Hematopoietic multipotent progenitor cell treated with erythropoietin and hydrocortisone succinate and interleukin-3 and kit ligand, for 8 days (in vitro differentiated cells): ENCODE data around the gene CSNK1A1.
"Not testable (repeated sequence)": the region's sequence is repeated elsewhere in the genome, so short reads cannot be mapped to it uniquely, and the experiment has no call there.

Experiments used
- DNase-seq: peaks from one replicate; pipeline ENCODE4 v3.0.0-alpha.2; 2015

CSNK1A1 gene

DNA sequence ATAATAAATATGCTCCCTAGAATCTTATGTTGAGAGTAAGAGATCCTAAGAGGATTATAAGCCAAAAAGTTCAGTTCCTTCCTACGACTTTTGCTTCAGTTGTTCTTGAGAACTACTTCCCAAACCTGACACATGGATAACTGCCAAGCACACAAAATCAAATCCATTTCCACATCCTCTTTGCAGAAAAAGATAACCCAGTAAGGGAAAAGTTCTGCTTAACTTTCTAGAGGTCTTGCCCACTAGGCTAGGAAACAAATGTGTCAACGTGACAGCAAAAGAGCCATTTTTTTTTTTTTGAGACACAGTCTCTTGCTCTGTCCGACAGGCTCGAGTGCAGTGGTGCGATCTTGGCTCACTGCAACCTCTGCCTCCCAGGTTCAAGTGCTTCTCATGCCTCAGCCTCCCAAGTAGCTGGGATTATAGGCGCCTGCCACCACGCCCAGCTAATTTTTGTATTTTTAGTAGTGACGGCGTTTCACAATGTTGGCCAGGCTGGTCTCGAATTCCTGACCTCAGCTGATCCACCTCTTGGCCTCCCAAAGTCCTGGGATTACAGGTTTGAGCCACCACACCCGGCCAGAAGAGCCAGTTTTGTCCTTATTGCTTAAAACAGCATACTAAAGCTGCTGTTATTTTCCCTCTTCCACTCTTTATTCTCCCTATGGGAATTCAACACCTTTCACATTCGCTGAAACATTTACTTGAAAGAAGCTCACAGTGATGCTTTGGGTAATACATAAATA lies 24.2 kb downstream of the CSNK1A1 start:
- peak; percentile 21 for DNase-seq

DNA sequence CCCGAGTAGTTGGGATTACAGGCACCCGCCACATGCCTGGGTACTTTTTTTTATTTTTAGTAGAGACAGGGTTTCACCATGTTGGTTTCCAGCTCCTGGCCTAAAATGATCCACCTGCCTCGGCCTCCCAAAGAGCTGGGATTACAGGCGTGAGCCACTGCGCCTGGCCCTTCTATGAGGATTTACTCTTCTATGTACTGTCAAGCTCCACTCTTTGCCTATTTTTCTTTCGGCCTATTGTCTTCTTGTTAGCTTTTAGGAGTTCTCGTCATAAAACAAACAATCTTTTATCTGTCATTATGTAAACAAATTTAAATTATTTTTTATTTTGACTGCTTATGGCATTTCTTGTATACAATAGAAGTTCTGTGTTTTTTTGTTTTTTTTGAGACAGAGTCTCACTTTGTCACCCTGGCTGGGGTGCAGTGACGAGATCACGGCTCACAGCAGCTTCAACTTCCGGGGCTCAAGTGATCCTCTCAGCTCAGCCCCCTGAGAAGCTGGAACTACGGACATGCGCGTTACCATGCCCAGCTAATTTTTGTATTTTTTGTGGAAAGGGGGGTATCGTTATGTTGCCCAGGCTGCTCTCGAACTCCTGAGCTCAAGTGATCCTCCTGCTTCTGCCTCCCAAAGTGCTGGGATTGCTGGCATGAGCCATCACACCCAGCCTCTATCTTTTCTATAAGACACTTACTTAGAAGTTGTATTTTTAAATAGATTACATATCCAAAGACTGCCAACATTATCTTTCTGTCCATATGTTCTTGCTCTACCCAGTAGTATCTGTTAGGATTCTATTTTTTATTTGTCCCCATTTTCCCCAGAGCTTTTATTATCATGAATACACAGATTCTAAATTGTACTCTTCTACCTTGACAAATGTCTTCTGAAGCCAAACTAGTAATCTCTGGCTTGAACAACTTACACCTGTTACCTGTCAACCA lies 29.2 kb downstream of the CSNK1A1 start:
- peak; percentile 77 for DNase-seq

DNA sequence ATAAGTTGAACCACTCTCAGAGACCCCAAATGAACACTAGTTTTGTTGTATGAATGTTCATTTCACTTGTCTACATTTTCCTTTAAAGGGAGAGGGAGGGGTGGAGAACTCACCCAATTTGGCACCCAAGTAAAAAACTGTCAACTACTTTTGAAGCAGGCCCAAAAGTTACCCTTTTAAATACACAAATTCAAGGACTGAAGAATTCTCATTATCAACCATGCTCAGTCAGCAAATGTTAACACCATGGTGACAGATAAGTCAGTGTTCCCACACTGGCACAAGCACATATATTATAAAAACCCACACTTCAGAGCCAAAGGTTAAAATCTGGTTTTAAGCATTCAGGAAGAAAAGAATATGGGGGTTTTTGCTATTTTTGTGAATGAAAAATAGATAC lies 31.6 kb downstream of the CSNK1A1 start:
- peak; percentile 83 for DNase-seq

DNA sequence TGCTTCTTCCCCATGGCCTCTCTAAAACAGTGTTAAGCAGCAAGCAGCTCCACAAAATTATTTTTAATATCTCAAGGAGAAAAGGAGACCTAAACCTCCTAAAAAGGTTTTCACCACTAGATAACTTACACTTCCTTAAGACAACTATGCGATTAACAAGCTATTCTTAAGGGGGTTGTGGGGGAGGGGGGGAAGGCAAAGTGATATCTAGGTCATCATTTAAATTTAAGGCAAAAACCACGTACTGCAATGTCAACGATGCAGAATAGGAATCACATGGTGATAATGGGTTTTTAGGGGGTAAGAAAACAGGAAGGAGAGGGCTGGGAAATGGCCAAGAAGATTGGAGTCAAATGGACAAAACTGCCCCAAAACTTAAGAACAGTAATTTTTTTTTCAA lies 32.6 kb downstream of the CSNK1A1 start:
- DNase-seq = peak; percentile 34

DNA sequence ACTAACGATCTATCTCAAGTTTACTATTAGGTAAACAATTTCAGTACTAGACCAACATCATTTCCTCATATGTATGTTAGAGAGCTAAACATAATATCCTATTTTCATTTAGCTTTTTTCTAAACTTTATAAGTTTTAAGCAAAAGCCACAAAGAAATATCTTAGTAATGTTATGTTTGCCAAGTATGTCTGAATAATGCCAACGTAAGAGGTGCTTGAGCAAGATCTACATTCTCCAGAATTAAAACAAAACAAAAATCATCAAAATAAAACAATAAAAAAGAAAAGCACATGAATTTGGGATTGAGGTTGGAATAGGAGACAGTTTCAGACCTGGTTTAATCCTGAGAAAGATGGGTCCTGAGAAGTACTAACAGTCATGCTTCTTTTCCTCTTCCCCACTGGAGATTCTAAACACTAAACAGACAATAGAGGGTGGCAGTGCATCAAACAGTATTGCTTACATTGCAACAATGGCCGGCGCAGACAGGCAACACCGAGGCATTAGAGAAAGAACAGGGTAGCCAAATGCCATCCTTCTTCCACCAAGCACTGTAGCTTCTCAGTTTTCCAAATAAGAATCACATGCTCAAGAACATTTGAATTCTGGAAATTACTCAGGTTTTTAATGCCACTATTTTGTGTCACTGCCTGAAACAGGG lies 33.6 kb downstream of the CSNK1A1 start:
- DNase-seq = no peak

DNA sequence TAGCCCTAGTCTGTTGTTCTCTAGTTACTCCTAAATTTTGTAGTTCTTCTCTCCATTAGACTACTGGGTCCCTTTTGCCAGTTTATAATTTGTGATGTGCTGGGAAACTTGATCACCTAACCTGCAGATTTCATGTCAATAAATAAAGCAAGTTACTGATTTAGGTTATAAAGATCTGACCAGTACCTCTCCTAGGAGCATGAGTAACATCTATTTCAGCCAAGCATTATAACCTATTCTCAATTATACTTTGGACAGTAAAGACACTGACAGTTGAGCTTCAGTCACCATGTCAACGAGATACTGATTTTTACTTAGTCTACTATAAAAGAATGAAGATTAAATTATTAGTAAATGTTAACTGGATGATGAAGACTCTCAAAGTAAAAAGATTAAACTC lies 36.7 kb downstream of the CSNK1A1 start:
- no peak for DNase-seq

DNA sequence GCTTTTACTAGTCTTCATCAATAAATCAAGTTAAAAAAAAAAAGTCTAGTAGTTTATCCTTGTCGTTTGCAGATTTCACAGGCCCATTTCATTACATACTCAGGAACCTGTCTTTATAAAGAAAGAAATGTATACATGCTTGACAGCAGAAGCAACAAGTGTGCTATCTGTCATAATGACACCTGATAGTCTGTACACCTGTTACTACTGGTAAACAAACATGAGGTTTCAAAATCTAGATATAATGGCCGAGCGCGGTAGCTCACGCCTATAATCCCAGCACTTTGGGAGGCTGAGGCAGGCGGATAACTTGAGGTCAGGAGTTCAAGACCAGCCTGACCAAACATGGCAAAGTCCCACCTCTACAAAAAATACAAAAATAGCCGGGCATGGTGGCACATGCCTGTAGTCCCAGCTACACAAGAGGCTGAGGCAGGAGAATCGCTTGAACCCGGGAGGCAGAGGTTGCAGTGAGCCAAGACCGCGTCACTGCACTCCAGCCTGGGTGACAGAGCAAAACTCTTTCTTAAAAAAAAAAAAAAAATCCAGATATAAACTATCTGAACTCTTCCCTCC lies 37.8 kb downstream of the CSNK1A1 start:
- DNase-seq = not testable (repeated sequence)

DNA sequence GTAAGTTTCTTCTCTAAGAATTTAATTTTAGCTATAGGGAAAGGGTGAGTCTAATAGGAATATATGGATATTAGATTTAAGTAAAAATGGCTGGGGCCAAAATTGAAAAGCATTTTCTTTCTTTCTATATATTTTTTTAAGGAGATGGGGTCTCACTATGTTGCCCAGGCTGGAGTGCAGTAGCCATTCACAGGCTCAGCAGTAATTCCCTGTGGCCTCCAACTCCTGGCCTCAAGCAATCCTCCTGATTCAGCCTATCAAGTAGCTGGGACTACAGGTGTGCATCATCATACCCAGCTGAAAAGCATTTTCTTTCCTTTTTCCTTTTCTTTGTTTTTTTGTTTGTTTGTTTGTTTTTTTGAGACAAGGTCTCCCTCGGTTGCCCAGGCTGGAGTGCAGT lies 41.1 kb downstream of the CSNK1A1 start:
- no peak for DNase-seq

DNA sequence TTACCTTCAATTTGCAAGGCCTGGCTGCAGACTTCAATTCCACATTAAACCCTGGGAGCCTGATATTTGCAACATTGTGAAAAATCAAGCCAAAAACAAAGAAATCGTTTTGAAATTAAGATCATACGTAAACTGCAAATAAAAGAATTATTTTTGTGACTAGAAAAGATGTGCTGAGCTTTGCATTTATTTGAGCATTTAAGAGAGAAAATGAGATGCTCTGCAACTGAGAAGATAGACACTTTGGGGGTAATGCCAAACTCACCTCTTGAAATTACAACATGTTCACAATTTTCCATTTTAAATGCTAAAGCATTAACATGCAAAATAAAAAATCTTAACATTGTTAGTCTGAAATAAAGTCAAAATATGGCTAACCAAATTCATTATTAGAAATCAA lies 46.6 kb downstream of the CSNK1A1 start:
- DNase-seq = no peak

DNA sequence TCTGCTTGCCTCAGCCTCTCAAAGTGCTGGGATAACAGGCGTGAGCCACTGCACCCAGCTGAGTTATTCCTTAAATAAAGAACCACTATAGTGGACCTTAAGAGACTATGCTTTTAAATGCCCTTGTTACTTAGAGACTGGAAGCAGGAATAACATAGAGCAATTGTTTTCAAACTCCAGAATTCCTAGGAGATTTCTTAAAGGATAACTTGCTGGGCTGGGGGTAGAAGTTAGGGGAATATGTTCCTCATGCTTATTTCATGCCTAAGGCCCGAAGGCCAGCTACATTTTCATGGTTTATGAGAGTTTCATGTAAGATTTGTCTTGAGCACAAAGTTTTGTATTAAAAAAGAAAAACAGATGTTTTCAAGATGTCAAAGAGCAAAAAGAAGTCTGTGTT lies 48.2 kb downstream of the CSNK1A1 start:
- DNase-seq = no peak

DNA sequence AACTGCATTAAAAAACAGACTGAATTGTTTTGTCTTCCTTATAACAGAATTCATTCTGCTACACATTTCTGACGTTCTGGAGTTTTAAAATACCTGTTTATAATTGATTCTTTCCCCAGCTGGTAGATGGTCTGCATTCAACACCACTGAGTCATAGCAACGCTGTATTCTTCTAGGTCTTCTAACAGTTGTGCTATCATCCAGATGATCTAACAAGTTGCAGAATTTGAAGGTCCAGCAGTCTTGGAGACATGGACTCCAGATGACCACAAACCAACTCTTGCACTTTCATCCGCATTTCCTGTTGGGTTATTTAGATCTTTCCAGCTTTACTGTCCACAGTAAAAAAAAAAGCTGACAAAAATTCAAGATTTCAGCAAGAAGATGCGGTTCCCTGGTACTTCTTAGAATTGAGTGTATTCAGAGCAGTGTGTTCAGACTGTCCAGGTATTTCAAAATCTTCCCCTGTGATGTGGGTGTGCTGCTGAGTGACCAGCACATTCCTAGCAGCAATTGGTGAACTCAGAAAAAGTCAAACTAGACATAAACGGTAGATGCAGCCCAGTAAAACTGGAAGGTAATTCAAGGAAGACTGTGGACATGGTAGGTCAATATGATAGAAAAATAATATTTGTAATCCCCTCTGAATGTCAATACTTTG lies 50.2 kb downstream of the CSNK1A1 start:
- DNase-seq = no peak

DNA sequence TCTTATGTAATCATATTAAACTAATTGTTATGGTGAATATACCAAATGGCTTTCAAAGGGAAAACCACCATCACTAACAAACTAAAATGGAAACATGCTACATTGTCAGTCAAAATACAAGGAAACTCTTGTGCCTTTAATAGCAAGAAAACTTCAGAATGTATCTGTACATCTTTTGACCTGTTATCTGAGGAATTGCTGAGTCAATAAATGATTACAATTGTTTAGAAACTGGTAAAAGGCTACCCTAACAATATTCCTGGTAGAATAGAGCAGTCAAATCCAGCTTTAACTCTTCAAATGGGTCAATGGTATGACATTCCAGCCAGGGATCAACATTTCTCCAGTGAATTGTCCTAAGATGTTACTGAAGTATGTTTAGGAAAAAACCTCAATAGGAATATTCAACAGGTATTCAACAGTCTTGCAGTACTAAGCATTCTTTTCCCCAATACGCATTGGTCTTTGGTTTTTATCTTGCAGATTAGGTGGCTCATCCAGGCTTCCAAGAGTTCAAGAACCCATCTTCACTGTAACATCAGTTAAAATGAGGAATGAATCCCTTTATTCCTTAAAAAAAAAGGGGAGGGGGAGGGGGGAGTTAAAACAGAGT lies 52.4 kb downstream of the CSNK1A1 start:
- no peak for DNase-seq

DNA sequence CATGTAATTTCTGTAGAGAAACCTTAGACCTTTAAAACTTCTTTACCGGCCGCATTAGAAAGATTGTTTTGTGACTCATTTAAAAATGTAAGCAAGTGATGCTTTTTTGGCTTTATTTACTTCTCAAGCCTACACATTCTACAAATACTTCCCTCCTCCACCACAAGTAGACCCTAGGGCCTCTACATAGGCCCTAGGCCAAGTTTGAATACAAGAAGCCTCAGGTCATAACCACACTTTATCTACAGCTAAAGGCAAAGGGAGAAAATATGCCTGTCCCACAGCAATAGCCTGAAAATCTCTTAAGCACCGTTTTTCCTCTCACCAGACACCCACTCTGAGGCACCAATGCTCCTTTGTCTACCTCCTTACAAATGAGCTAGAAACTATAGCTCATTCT lies 53.9 kb downstream of the CSNK1A1 start:
- no peak for DNase-seq

DNA sequence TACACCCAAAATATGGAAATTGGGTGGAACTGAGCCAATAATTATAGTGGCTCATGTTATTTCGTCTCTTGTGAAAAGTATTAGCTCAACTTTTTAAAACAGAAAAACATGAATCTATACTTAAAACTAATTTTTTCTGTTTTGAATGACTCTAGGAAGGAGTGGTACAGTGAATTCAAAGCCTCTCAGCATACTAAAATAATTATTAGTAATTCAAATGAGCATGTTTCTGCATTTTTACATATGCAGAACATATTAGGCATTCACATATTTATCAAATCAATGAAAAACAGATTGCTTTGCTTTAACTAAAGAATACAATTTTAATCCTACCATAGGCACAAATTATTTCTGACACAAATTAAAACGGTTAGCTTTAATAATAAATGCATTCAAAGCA lies 54.3 kb downstream of the CSNK1A1 start:
- no peak for DNase-seq

DNA sequence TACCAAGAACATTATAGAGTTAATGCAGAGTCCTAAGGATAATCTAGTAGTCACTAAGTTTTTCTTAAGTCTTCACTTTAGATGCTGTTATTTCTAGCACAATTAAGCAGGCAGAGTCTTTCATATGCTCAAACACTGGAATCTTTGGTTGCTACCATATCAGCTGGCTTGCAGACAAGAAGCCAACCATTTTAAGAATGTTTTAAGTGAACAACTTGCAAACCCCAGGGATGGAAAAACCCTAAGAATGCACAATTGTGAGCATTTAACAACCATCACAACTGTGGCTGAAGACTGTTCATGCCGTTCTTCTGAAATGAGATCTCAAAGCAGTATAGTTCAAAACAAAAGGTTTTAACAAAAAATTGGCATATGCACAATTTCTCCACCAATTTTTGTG lies 55.1 kb downstream of the CSNK1A1 start:
- no peak for DNase-seq

DNA sequence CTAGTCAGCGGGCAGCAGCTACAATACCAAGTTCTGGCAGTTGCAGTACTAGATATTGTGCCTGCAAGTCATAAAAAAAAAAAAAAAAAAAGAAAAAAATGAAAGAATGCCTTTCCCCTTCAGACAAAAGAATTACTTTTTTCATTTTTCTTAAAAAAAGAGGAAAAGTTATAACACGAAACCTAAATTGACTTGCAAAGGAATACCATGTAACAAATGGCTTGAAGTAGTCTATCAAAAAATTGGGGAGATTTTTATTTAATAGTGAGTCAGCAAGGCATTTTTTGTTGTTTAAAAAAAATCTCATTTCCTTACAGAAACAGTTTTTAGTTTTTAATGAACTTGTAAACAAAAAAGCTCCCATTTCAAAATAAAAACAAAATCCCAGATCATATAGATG lies 55.6 kb downstream of the CSNK1A1 start:
- no peak for DNase-seq

DNA sequence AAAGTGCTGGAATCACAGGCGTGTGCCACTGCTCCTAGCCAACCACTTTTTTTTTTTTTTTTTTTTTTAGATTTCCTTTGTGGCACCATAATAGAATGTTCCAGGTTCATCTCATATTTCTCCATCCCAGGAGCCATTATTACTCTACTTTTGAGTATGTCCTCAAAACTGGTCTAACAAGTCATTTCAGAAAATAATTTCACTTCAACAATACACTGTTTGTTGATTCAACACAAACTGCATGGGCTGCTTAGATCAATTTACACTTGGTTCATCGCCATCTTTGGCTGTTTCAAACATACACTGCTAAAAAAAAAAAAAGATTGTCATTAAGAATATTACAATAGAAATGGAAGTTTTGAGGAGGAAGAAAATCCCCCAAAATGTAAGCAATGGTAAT lies 57.9 kb downstream of the CSNK1A1 start:
- no peak for DNase-seq

DNA sequence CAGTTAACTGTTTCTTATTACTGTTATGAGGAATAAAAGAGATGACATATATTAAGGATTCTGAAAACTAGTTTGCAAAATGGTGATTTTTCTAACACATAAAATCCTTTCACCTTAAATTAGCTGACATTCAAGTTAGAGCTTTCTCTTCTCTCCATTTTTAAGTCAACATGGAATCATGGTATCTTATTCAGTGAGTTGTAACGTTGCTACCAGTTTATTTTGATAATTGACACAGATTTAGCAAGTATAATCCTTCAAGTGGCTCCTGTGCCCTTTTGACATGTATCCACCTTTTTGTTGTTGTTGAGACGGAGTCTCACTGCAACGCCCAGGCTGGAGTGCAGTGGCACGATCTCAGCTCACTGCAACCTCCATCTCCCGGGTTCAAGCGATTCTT lies 58.5 kb downstream of the CSNK1A1 start:
- DNase-seq = no peak

DNA sequence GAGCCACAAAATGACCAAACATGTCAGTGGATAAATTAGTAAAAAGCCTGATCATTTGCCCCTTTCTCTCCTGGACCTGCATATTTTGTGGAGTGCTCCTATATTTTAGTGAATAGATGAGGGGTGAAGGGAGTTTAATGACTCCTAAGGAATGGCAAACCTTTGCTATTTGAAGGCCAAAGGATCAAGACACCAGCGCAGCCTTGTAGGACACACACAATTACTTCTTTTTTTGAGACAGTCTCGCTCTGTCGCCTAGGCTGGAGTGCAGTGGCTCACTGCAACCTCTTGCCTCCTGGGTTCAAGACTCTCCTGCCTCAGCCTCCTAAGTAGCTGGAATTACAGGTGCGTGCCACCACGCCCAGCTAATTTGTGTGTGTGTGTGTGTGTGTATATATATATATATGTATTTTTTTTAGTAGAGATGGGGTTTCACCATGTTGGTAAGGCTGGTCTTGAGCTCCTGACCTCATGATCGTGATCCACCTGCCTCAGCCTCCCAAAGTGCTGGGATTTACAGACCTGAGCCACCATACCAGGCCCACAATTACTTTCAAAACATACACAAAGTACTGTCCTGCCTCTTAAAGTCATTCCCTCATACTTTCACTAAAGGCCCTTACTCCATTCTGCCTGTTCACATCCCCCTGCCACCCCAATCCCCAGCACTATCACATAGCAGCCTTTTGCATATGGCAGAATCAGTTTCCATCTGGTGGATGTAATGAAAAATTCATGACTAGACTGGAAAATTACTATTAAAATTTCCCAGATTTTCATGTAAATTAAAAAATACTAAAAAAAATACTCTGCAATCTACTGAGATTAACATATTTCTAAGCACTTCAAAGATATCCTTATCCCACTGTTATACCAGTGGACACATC lies 60.4 kb downstream of the CSNK1A1 start:
- no peak for DNase-seq

DNA sequence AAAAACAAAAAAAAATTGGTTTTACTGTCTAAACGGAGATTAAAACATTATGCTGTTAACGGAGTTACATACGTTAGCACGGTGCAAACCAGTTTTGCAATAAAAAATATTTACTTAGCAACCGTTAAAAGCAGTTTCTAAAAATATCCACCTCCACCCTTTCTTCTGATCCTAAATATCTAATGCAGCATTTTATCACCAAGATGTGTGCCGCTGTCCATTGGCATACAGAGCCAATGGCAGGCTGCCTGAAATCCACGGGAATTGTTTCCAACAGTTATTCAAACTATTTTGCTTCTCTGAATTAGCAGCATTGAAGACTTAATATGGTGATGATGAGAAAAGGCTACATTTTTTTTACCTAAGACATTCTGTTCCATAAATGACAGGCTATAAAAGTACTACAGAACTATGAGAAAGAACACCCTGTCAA lies 61.6 kb downstream of the CSNK1A1 start:
- no peak for DNase-seq

DNA sequence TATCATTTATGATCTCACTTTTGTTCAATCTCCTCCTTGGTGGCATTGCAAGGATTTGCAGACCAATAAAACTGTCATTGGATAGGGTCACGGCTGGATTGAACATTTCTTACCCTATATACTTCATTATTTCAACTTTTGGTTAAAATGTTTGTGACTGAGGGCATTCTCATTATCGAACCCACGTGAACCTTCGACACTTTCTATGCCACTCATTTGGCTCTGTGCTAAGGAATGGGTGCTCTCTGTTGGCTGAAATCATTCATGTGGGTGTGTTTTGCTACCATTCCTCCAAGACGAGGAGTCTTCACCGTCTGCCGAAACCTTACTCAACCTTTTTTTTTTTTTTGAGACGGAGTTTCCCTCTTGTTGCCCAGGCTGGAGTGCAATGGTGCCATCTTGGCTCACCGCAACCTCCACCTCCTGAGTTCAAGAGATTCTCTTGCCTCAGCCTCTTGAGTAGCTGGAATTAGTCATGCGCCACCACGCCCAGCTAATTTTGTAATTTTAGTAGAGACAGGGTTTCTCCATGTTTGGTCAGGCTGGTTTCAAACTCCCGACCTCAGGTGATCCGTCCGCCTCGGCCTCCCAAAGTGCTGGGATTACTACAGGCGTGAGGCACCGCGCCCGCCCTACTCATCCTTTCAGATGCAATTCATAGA lies 62.5 kb downstream of the CSNK1A1 start:
- no peak for DNase-seq
